RWPE2 (cell line): Measurements from ENCODE around the gene IL34.

Experiments
- ATAC-seq: fragments of 200-7000 bp; cut with Tn5 transposase; 3 replicates; pipeline ENCODE4 v1.9.1; 2021; ENCODE audit warnings: low read depth
- DNase-seq: peaks from one replicate; pipeline ENCODE4 v3.0.0-alpha.2; 2020; ENCODE audit warnings: low spot score
- H3K27ac ChIP-seq: fragments of 450-650 bp; 2 replicates; pipeline ENCODE4 v1.5.1; 2017; ENCODE audit warnings: mild to moderate bottlenecking; ENCODE audit not compliant: poor library complexity, severe bottlenecking
- H3K27me3 ChIP-seq: fragments of 250-450 bp; sonication (Bioruptor Pico); 2 replicates; pipeline ENCODE4 v1.5.1; 2021; ENCODE audit warnings: mild to moderate bottlenecking, moderate library complexity; ENCODE audit not compliant: insufficient read depth, poor library complexity, severe bottlenecking
- H3K36me3 ChIP-seq: fragments of 250-450 bp; sonication (Bioruptor Pico); 2 replicates; pipeline ENCODE4 v1.5.1; 2020; ENCODE audit warnings: low read depth, mild to moderate bottlenecking, moderate library complexity
- H3K4me1 ChIP-seq: fragments of 250-450 bp; sonication (Bioruptor Pico); 2 replicates; pipeline ENCODE4 v1.5.1; 2021; ENCODE audit warnings: mild to moderate bottlenecking, moderate library complexity; ENCODE audit not compliant: insufficient read depth, poor library complexity, severe bottlenecking
- H3K4me3 ChIP-seq: fragments of 250-450 bp; sonication (Bioruptor Pico); 2 replicates; pipeline ENCODE4 v1.5.1; 2021; ENCODE audit warnings: mild to moderate bottlenecking, moderate library complexity; ENCODE audit not compliant: severe bottlenecking
- H3K9me3 ChIP-seq: fragments of 250-450 bp; sonication (Bioruptor Pico); 2 replicates; pipeline ENCODE4 v1.5.1; 2021; ENCODE audit warnings: mild to moderate bottlenecking, moderate library complexity; ENCODE audit not compliant: severe bottlenecking
- CTCF ChIP-seq: fragments of 450-650 bp; IDR thresholded peaks from one replicate; pipeline ENCODE4 v1.5.1; 2017; ENCODE audit warnings: mild to moderate bottlenecking, moderate library complexity; ENCODE audit not compliant: poor library complexity, severe bottlenecking

Gene IL34

DNA sequence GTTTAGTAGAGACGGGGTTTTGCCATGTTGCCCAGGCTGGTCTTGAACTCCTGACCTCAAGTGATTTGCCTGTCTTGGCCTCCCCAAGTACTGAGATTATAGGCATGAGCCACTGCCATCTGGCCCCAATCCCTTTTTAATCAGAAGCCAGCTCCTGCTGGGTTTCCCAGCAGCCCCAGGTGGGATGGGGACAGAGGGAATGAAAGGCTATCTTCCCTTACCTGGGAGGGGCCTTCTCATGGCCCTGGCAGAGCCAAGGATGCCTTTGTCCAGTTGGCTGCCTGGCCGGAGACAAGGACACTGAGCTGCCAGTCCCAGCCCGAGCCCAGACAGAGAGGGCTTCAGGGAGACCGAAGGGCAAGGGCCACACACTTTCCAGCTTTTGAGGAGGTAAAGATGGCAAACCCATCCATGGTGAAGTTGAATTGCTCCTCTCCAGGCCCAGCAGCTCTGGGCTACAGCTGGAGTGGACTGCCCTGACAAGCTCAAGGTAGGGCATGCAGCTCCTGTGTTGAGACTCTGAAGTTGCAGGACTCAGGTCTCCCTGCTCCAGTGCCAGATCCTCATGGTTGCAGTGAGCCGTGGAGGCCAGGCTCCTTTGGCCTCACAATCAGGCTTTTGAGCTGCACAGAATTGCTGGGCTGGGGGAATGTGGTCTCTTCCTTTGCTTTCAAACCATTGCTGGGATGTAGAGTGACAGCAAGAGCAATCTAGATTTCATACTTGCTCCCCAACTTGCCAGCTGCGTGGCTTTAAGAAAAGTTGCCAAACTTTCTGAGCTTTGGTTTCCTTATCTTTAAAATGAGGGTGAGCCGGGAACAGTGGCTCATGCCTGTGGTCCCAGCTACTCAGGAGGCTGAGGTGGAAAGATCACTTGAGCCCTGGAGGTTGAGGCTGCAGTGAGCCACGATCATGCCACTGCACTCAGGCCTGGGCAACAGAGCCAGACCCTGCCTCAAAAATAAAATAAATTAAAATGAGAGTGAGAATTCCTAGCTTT, 44.5 kb upstream of the IL34 start:
- DNase-seq: no peak
- Histone ChIP-seq H3K27ac (no peak overlapping the region), H3K27me3 (no peaks in the 10 kb centered on the region), H3K4me3 (no peak overlapping the region), H3K9me3 (no peaks in the 10 kb centered on the region), H3K36me3 (no peaks in the 10 kb centered on the region), H3K4me1 (no peaks in the 10 kb centered on the region)
- no peak; the same call in 2 of the 3 replicates for ATAC-seq
- no peak for TF ChIP-seq CTCF

- Histone ChIP-seq H3K27ac (no peak overlapping the region), H3K9me3 (no peaks in the 10 kb centered on the region), H3K4me3 (no peak overlapping the region), H3K36me3 (no peaks in the 10 kb centered on the region), H3K4me1 (no peaks in the 10 kb centered on the region), H3K27me3 (no peaks in the 10 kb centered on the region)
- TF ChIP-seq CTCF: no peak
- ATAC-seq (no peak), DNase-seq (no peak)
Observed at GRCh38 chr16:70602831-70603230, 43.5 kb upstream of the IL34 start.

- no peak for DNase-seq
- H3K4me1 ChIP-seq: no peaks in the 10 kb centered on the region
- no peak overlapping the region for H3K4me3 ChIP-seq
- TF ChIP-seq CTCF: no peak
- ATAC-seq: no peak
- no peaks in the 10 kb centered on the region for H3K27me3 ChIP-seq
- H3K36me3 ChIP-seq: no peaks in the 10 kb centered on the region
- H3K9me3 ChIP-seq: no peaks in the 10 kb centered on the region
- no peak overlapping the region for H3K27ac ChIP-seq
Observed at GRCh38 chr16:70604407-70605282, 41.7 kb upstream of the IL34 start.

DNA sequence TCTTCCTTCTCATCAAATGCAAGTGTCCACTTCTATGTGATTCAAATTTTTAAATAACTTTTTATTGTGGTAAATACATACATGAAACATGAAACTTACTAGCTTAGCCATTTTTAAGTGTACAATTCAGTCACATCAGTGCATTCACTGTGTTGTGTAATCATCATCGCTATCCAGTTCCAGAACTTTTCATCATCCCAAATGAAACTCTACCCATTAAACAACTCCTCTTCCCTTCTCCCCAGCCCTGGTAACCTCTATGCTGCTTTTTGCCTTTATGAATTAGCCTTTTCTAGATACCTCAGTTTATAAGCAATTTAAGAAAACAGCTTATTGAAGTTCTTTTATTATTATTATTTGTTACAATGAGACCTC, 41.1 kb upstream of the IL34 start:
- ATAC-seq: no peak
- Histone ChIP-seq H3K27ac (no peak overlapping the region), H3K36me3 (no peaks in the 10 kb centered on the region), H3K9me3 (no peaks in the 10 kb centered on the region), H3K27me3 (no peaks in the 10 kb centered on the region), H3K4me1 (no peaks in the 10 kb centered on the region), H3K4me3 (no peak overlapping the region)
- no peak for TF ChIP-seq CTCF
- no peak for DNase-seq
